GM18951 (cell line): ENCODE data around the gene ELF3.
"Not testable (repeated sequence)": the region's sequence is repeated elsewhere in the genome, so short reads cannot be mapped to it uniquely, and the experiment has no call there.

Source experiments
- POLR2A ChIP-seq: IDR thresholded peaks from 4 replicates; pipeline ENCODE4 v1.6.1; 2011; ENCODE audit warnings: mild to moderate bottlenecking; ENCODE audit not compliant: insufficient read length, insufficient read depth; ENCODE audit errors: extremely low read depth
- in situ Hi-C: fragments of 300-500 bp; cut with MboI; formaldehyde crosslinking; loops from one replicate; pipeline ENCODE4 v1.12.0; 2022; ENCODE audit warnings: low sequenced_read_pairs, mixed read lengths, inconsistent platforms; ENCODE audit not compliant: unreplicated experiment

The ELF3 gene

GRCh38 chr1:202058001-202058908 is 47.9 kb downstream of the ELF3 start:
- in situ Hi-C loops: no loop called here
- TF ChIP-seq POLR2A: no peak

GRCh38 chr1:202061055-202061454 is 50.7 kb downstream of the ELF3 start:
- in situ Hi-C loops: no loop called here
- no peak for TF ChIP-seq POLR2A

- in situ Hi-C loops: not testable (repeated sequence)
Measured at GRCh38 chr1:202061787-202062186, 51.4 kb downstream of the ELF3 start.

GRCh38 chr1:202062636-202063035 is 52.2 kb downstream of the ELF3 start:
- in situ Hi-C loops: not testable (repeated sequence)

- in situ Hi-C loops: no loop called here
- no peak for TF ChIP-seq POLR2A
Measured at GRCh38 chr1:202063093-202063492, 52.7 kb downstream of the ELF3 start.

- in situ Hi-C loops: not testable (repeated sequence)
Measured at GRCh38 chr1:202064889-202065312, 54.5 kb downstream of the ELF3 start.
